NCI-H187 treated with DMSO at 0.1 percent for 48 hours (cell line): ENCODE measurements around the gene PLBD2.

Experiments used
- DNase-seq: peaks from one replicate; lab custom pipeline; 2025; lab: John Stamatoyannopoulos, UW

PLBD2 gene

GRCh38 chr12:113369391-113369985 lies 11.1 kb downstream of the PLBD2 start:
- no peak for DNase-seq

- DNase-seq: no peak
These were observed 12.7 kb downstream of the PLBD2 start for GRCh38 chr12:113370923-113371682.

GRCh38 chr12:113371808-113372207 lies 13.4 kb downstream of the PLBD2 start:
- no peak for DNase-seq

- no peak for DNase-seq
These were observed 14.0 kb downstream of the PLBD2 start for GRCh38 chr12:113372371-113372770.

GRCh38 chr12:113373440-113373839 lies 15.1 kb downstream of the PLBD2 start:
- no peak for DNase-seq

GRCh38 chr12:113373969-113374368 lies 15.6 kb downstream of the PLBD2 start:
- no peak for DNase-seq

GRCh38 chr12:113374823-113375428 lies 16.5 kb downstream of the PLBD2 start:
- DNase-seq: no peak

- DNase-seq: no peak
These were observed 19.9 kb downstream of the PLBD2 start for GRCh38 chr12:113378291-113378690.

GRCh38 chr12:113381220-113381619 lies 22.8 kb downstream of the PLBD2 start:
- no peak for DNase-seq

- no peak for DNase-seq
These were observed 23.8 kb downstream of the PLBD2 start for GRCh38 chr12:113382206-113382605.

GRCh38 chr12:113384778-113385177 lies 26.4 kb downstream of the PLBD2 start:
- no peak for DNase-seq

GRCh38 chr12:113385282-113385882 lies 27.0 kb downstream of the PLBD2 start:
- DNase-seq: no peak

GRCh38 chr12:113386866-113387566 lies 28.6 kb downstream of the PLBD2 start:
- no peak for DNase-seq

GRCh38 chr12:113387631-113388030 lies 29.2 kb downstream of the PLBD2 start:
- no peak for DNase-seq

- no peak for DNase-seq
These were observed 30.0 kb downstream of the PLBD2 start for GRCh38 chr12:113388351-113388750.

GRCh38 chr12:113390064-113391043 lies 32.0 kb downstream of the PLBD2 start:
- no peak for DNase-seq

GRCh38 chr12:113391145-113391544 lies 32.8 kb downstream of the PLBD2 start:
- DNase-seq: no peak

GRCh38 chr12:113391650-113392337 lies 33.4 kb downstream of the PLBD2 start:
- no peak for DNase-seq

GRCh38 chr12:113392520-113392919 lies 34.1 kb downstream of the PLBD2 start:
- no peak for DNase-seq

GRCh38 chr12:113392988-113393579 lies 34.7 kb downstream of the PLBD2 start:
- DNase-seq: no peak
